Naive thymus-derived CD4-positive, alpha-beta T cell (primary cell): ENCODE results near the gene ZBP1. TPM values are rescaled to one million over a fixed set of nuclear protein-coding genes. Genes with fewer than 3 reads are reported as not detected.

Experiments used
- ATAC-seq: fragments of 150-1000 bp; cut with Tn5 transposase; 2 replicates; pipeline ENCODE4 v1.10.0; 2021; ENCODE audit warnings: mild to moderate bottlenecking, moderate library complexity
- CTCF ChIA-PET: fragments of 350-600 bp; sonication (Branson Sonifier 250); formaldehyde crosslinking; loops from one replicate; lab custom pipeline; 2021; ENCODE audit warnings: antibody characterized with exemption; lab: Charles Lee
- POLR2A ChIA-PET: fragments of 350-600 bp; sonication (Branson Sonifier 250); formaldehyde crosslinking; loops from one replicate; lab custom pipeline; 2021; ENCODE audit warnings: antibody characterized with exemption, inconsistent platforms; lab: Charles Lee
- DNase-seq, 9 donors: peaks; one replicate each; pipeline versions ENCODE4 v3.0.0 to v3.0.0-alpha.2; 2020 to 2022; ENCODE audit warnings: mixed read lengths in 1 of 9
- H3K27ac ChIP-seq: one replicate; pipeline ENCODE4 v1.7.0; 2013; ENCODE audit warnings: mild to moderate bottlenecking, low read depth, low read length, moderate library complexity
- H3K27me3 ChIP-seq, 2 donors: one replicate each; pipeline ENCODE4 v1.7.0; 2013; ENCODE audit warnings: low read length in 2 of 2, mild to moderate bottlenecking in 2 of 2, moderate library complexity in 2 of 2; ENCODE audit not compliant: control insufficient read depth in 2 of 2, insufficient read depth in 2 of 2
- H3K36me3 ChIP-seq, 3 experiments: 1 replicate in 2 of 3; 2 replicates in 1 of 3; pipeline ENCODE4 v1.7.0; 2013; ENCODE audit warnings: low read length in 3 of 3, mild to moderate bottlenecking in 3 of 3, moderate library complexity in 1 of 3; ENCODE audit not compliant: insufficient read depth in 3 of 3, control insufficient read depth in 2 of 3
- H3K4me1 ChIP-seq, 2 donors: one replicate each; pipeline ENCODE4 v1.7.0; 2013; ENCODE audit warnings: low read length in 2 of 2, mild to moderate bottlenecking in 2 of 2, moderate library complexity in 1 of 2; ENCODE audit not compliant: control insufficient read depth in 2 of 2, insufficient read depth in 2 of 2
- H3K4me3 ChIP-seq: 2 replicates; pipeline ENCODE4 v1.7.0; 2013; ENCODE audit warnings: mild to moderate bottlenecking, low read length
- H3K9me3 ChIP-seq, 3 experiments: 1 replicate in 2 of 3; 2 replicates in 1 of 3; pipeline ENCODE4 v1.7.0; 2013; ENCODE audit warnings: low read length in 3 of 3; ENCODE audit not compliant: control insufficient read depth in 2 of 3
- H3K27ac Mint-ChIP-seq, 9 donors: one replicate each; pipeline ENCODE4 v1.8.0; 2020 to 2022; ENCODE audit warnings: mixed read lengths in 9 of 9, mild to moderate bottlenecking in 8 of 9, moderate library complexity in 5 of 9, inconsistent platforms in 2 of 9
- H3K27me3 Mint-ChIP-seq, 5 donors: one replicate each; pipeline ENCODE4 v1.8.0; 2021 to 2022; ENCODE audit warnings: mixed read lengths in 5 of 5, mild to moderate bottlenecking in 1 of 5
- H3K36me3 Mint-ChIP-seq, 5 donors: one replicate each; pipeline ENCODE4 v1.8.0; 2020 to 2022; ENCODE audit warnings: mixed read lengths in 5 of 5, mild to moderate bottlenecking in 3 of 5, inconsistent platforms in 1 of 5
- H3K4me1 Mint-ChIP-seq, 7 donors: one replicate each; pipeline ENCODE4 v1.8.0; 2020 to 2022; ENCODE audit warnings: mixed read lengths in 7 of 7, mild to moderate bottlenecking in 3 of 7, inconsistent platforms in 1 of 7
- H3K4me3 Mint-ChIP-seq, 10 donors: one replicate each; pipeline ENCODE4 v1.8.0; 2020 to 2022; ENCODE audit warnings: mild to moderate bottlenecking in 10 of 10, mixed read lengths in 10 of 10, moderate library complexity in 6 of 10, inconsistent platforms in 2 of 10
- H3K9me3 Mint-ChIP-seq, 11 donors: one replicate each; pipeline ENCODE4 v1.8.0; 2020 to 2022; ENCODE audit warnings: mixed read lengths in 11 of 11, mild to moderate bottlenecking in 4 of 11, inconsistent platforms in 1 of 11, moderate library complexity in 1 of 11
- intact Hi-C, 2 donors: fragments of 100-400 bp; cut with micrococcal nuclease; formaldehyde crosslinking; loops; one replicate each; pipeline ENCODE4 v1.15.1; 2023
- polyA plus RNA-seq, 2 donors: library from polyadenylated mRNA; unstranded; fragments of 300-500 nt; fragmentation: Illumina TruSeq; gene quantifications; one replicate each; pipeline ENCODE4 v1.2.3, GENCODE V29; 2021
- total RNA-seq, 6 experiments: library from RNA in 5 of 6; stranded (reverse) in 5 of 6; gene quantifications; 1 replicate in 5 of 6; 2 replicates in 1 of 6; pipeline ENCODE4 v1.2.3 and lab custom pipeline; 2021 to 2026

ZBP1 gene
- total and polyA plus RNA-seq, 7 experiments from 2014 or later, result 5.9 to 27.9 (median 10.4) TPM

- no peaks in the 10 kb centered on the region for H3K27me3 ChIP-seq
- peaks cover 2 to 12% (median 10%) of the 10 kb centered on the region in 5 donors for H3K36me3 Mint-ChIP-seq
- no peak overlapping the region for H3K27ac ChIP-seq
- no peak overlapping the region for H3K4me3 Mint-ChIP-seq
- H3K4me3 ChIP-seq, result no peak overlapping the region
- CTCF ChIA-PET, result interaction anchor here (0.5 to 1.4 kb wide), 2 partner anchors 36 to 62 kb away, joined by 3 to 4 read pairs; no protein-coding TSS in a partner anchor
- DNase-seq (no peak), ATAC-seq (no peak)
- peaks cover 0 to 43% (median 0%) of the 10 kb centered on the region in 5 donors for H3K27me3 Mint-ChIP-seq
- H3K36me3 ChIP-seq, result peaks cover 0 to 10% (median 0%) of the 10 kb centered on the region in 3 experiments
- intact Hi-C loops, result no loop called here
- H3K9me3 Mint-ChIP-seq, result peaks cover 0 to 18% (median 9%) of the 10 kb centered on the region in 11 donors
- no peak overlapping the region for H3K27ac Mint-ChIP-seq
- peaks cover 0 to 4% (median under 1%) of the 10 kb centered on the region in 7 donors for H3K4me1 Mint-ChIP-seq
- POLR2A ChIA-PET, result interaction anchor here (1.3 to 1.7 kb wide), 2 partner anchors 10 to 19 kb away, joined by 6 read pairs; no protein-coding TSS in a partner anchor
- H3K4me1 ChIP-seq, result no peaks in the 10 kb centered on the region
- no peaks in the 10 kb centered on the region for H3K9me3 ChIP-seq
Observed at GRCh38 chr20:57648878-57649616, 28.8 kb upstream of the ZBP1 start.

- no peak for ATAC-seq
- no peak overlapping the region for H3K4me3 ChIP-seq
- H3K9me3 ChIP-seq, result no peaks in the 10 kb centered on the region
- Mint-ChIP-seq H3K27me3 (peaks cover 0 to 52% (median 0%) of the 10 kb centered on the region in 5 donors), H3K9me3 (peaks cover 0 to 25% (median 13%) of the 10 kb centered on the region in 11 donors), H3K4me3 (no peak overlapping the region), H3K4me1 (peaks cover 0 to 2% (median 0%) of the 10 kb centered on the region in 7 donors), H3K27ac (no peak overlapping the region), H3K36me3 (peaks cover 2 to 14% (median 12%) of the 10 kb centered on the region in 5 donors)
- H3K36me3 ChIP-seq, result peaks cover 0 to 10% (median 0%) of the 10 kb centered on the region in 3 experiments
- H3K4me1 ChIP-seq, result no peaks in the 10 kb centered on the region
- intact Hi-C loops, result no loop called here
- DNase-seq, result peak in 1 of 9 donors; percentile 12
- no peaks in the 10 kb centered on the region for H3K27me3 ChIP-seq
- CTCF ChIA-PET, result interaction anchor here (1.2 kb wide), 1 partner anchor 27 kb away, joined by 6 read pairs; the partner anchor contains the start of gene ZBP1
- POLR2A ChIA-PET, result interaction anchor here (0.6 to 1.7 kb wide), 3 partner anchors 9 to 30 kb away, joined by 4 to 6 read pairs (median 6); no protein-coding TSS in a partner anchor
- no peak overlapping the region for H3K27ac ChIP-seq
Observed at GRCh38 chr20:57647933-57648785, 27.9 kb upstream of the ZBP1 start.

- ATAC-seq, result no peak
- CTCF ChIA-PET, result interaction anchor here (1.2 kb wide), 1 partner anchor 27 kb away, joined by 6 read pairs; the partner anchor contains the start of gene ZBP1
- H3K27me3 Mint-ChIP-seq, result peaks cover 0 to 61% (median 0%) of the 10 kb centered on the region in 5 donors
- Histone ChIP-seq H3K27me3 (no peaks in the 10 kb centered on the region), H3K27ac (no peak overlapping the region), H3K4me1 (no peaks in the 10 kb centered on the region), H3K36me3 (peaks cover 0 to 6% (median 0%) of the 10 kb centered on the region in 3 experiments), H3K4me3 (no peak overlapping the region), H3K9me3 (no peaks in the 10 kb centered on the region)
- peaks cover 0 to 2% (median 0%) of the 10 kb centered on the region in 7 donors for H3K4me1 Mint-ChIP-seq
- POLR2A ChIA-PET, result interaction anchor here (0.6 to 1.7 kb wide), 3 partner anchors 8 to 29 kb away, joined by 4 to 6 read pairs (median 6); no protein-coding TSS in a partner anchor
- H3K27ac Mint-ChIP-seq, result no peak overlapping the region
- H3K36me3 Mint-ChIP-seq, result peaks cover 2 to 16% (median 12%) of the 10 kb centered on the region in 5 donors
- H3K9me3 Mint-ChIP-seq, result peaks cover 0 to 29% (median 17%) of the 10 kb centered on the region in 11 donors
- peak in 1 of 9 donors; percentile 8 for DNase-seq
- no peak overlapping the region for H3K4me3 Mint-ChIP-seq
- intact Hi-C loops, result no loop called here
Observed at GRCh38 chr20:57647006-57647932, 27.0 kb upstream of the ZBP1 start.

GRCh38 chr20:57638895-57639236 is 18.6 kb upstream of the ZBP1 start:
- intact Hi-C loops, result no loop called here
- Mint-ChIP-seq H3K27ac (no peak overlapping the region), H3K4me3 (no peak overlapping the region), H3K9me3 (peaks cover 9 to 54% (median 33%) of the 10 kb centered on the region in 11 donors), H3K27me3 (peaks cover 0 to 90% (median 0%) of the 10 kb centered on the region in 5 donors), H3K36me3 (peaks cover 11 to 30% (median 20%) of the 10 kb centered on the region in 5 donors), H3K4me1 (peaks cover 8 to 17% (median 12%) of the 10 kb centered on the region in 7 donors)
- POLR2A ChIA-PET, result interaction anchor here (1.1 kb wide), 1 partner anchor 18 kb away, joined by 5 read pairs; no protein-coding TSS in a partner anchor
- H3K9me3 ChIP-seq, result peaks cover 0 to 12% (median 0%) of the 10 kb centered on the region in 3 experiments
- no peak overlapping the region for H3K27ac ChIP-seq
- no peaks in the 10 kb centered on the region for H3K36me3 ChIP-seq
- no peak for DNase-seq
- H3K27me3 ChIP-seq, result no peaks in the 10 kb centered on the region
- CTCF ChIA-PET, result no interaction called here
- no peak for ATAC-seq
- H3K4me3 ChIP-seq, result no peak overlapping the region
- peaks cover 0 to 9% of the 10 kb centered on the region in 2 donors for H3K4me1 ChIP-seq

GRCh38 chr20:57638173-57638894 is 18.1 kb upstream of the ZBP1 start:
- CTCF ChIA-PET, result interaction anchor here (1.0 to 1.1 kb wide), 2 partner anchors 8 to 16 kb away, joined by 3 to 4 read pairs; no protein-coding TSS in a partner anchor
- H3K36me3 ChIP-seq, result no peaks in the 10 kb centered on the region
- DNase-seq, result no peak
- H3K27me3 ChIP-seq, result no peaks in the 10 kb centered on the region
- Mint-ChIP-seq H3K36me3 (peaks cover 11 to 30% (median 20%) of the 10 kb centered on the region in 5 donors), H3K27me3 (peaks cover 0 to 88% (median 0%) of the 10 kb centered on the region in 5 donors), H3K4me1 (peaks cover 12 to 21% (median 17%) of the 10 kb centered on the region in 7 donors), H3K9me3 (peaks cover 9 to 51% (median 31%) of the 10 kb centered on the region in 11 donors), H3K27ac (no peak overlapping the region), H3K4me3 (no peak overlapping the region)
- no peak overlapping the region for H3K4me3 ChIP-seq
- POLR2A ChIA-PET, result no interaction called here
- intact Hi-C loops, result no loop called here
- ATAC-seq, result no peak
- H3K4me1 ChIP-seq, result peaks cover 4 to 12% of the 10 kb centered on the region in 2 donors
- H3K27ac ChIP-seq, result no peak overlapping the region
- peaks cover 0 to 12% (median 0%) of the 10 kb centered on the region in 3 experiments for H3K9me3 ChIP-seq
